Left renal cortex interstitium (tissue), 4 donors: Measurements from ENCODE around the gene TNFRSF17. TPM values are rescaled to one million over a fixed set of nuclear protein-coding genes. Genes with fewer than 3 reads are reported as not detected.
"Not testable (repeated sequence)": the region's sequence is repeated elsewhere in the genome, so short reads cannot be mapped to it uniquely, and the experiment has no call there.

Source experiments
- DNase-seq, 4 donors: peaks; one replicate each; pipeline ENCODE4 v3.0.0-alpha.2; 2013; ENCODE audit warnings: low read depth in 4 of 4, low spot score in 2 of 4, missing footprints in 1 of 4
- polyA plus RNA-seq, 4 donors: library from polyadenylated mRNA; unstranded; fragments of 120-200 nt; gene quantifications; one replicate each; pipeline ENCODE4 v1.2.1, GENCODE V29; 2013; ENCODE audit not compliant: insufficient read length in 4 of 4

TNFRSF17 gene
- polyA plus RNA-seq: under 1 TPM in 3 of 4 donors, not detected in 1; 0.20 to 0.36 (median 0.27) TPM

DNA sequence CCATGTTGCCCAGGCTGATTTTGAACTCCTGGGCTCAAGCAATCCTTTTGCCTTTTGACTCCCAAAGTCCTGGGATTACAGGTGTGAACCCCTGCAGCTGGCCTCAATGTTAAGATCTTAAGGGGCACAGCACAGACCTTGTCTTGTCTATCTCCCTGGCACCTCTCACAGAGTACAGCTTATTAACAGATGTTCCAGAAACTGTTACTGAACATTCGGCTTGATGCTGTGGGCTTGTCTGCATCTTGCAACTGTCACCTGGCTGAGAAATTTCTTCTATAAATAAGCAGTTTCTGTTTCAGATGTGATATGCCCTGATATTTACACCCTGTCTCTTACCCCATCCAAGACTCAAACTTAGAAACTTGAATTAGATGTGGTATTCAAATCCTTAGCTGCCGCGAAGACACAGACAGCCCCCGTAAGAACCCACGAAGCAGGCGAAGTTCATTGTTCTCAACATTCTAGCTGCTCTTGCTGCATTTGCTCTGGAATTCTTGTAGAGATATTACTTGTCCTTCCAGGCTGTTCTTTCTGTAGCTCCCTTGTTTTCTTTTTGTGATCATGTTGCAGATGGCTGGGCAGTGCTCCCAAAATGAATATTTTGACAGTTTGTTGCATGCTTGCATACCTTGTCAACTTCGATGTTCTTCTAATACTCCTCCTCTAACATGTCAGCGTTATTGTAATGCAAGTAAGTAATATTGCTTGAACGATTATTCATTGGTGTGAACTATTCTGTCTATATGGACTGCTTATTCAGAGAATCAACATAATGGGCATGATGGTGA is at the start of gene TNFRSF17:
TSS of gene TNFRSF17 (plus strand) at position 450 of the 791 bp plus-strand sequence. CDS start at position 565, 115 bp downstream.
- DNase-seq: no peak

DNA sequence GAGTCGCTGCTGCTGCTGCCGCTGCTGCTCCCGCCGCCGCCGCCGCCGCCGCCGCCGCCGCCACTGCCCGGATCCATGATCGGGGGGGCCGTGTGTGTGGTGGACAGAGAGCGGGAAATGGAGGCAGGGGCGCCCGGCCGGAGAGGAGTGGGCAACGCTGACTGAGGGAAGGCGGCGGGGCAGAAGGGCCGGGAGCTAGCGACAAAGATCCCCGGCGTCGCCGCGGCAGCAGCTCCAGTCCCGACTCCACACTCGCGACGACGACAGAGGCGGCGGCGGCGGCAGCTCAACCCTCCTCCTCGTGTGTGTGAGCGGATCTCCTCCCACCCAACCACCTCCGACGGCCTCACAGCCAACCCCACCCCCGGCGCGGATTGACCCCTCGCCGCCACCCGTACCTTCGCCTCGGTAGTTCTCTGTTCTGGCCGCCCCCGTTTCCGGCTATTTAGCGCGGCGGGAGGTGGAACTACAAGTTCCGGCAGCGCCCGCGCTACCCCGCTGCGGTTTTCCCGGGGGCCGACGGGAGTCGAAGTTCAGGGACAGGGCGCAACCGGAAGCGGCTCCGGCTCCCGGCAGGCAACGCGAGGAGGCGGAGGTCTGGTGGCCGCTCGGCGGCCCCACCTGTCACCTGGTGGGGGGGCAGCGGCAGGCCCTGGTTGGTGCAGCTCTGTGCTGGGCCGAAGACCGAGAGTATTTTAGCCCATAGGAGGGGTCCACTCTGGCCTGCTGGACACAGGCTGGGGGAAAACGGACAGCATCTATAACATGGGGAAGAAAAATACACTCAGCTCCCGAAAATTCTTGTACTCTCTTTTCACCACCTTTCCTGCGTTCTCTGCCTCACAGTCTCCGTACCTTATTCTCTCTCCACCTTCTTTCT is 49.1 kb upstream of the TNFRSF17 start, which contains the start of gene GSPT1:
TSS of gene GSPT1 (minus strand) at position 313 of the 880 bp plus-strand sequence. CDS start at position 77, 236 bp downstream.
- peak; percentile 89 to 98 (median 96) for DNase-seq

DNA sequence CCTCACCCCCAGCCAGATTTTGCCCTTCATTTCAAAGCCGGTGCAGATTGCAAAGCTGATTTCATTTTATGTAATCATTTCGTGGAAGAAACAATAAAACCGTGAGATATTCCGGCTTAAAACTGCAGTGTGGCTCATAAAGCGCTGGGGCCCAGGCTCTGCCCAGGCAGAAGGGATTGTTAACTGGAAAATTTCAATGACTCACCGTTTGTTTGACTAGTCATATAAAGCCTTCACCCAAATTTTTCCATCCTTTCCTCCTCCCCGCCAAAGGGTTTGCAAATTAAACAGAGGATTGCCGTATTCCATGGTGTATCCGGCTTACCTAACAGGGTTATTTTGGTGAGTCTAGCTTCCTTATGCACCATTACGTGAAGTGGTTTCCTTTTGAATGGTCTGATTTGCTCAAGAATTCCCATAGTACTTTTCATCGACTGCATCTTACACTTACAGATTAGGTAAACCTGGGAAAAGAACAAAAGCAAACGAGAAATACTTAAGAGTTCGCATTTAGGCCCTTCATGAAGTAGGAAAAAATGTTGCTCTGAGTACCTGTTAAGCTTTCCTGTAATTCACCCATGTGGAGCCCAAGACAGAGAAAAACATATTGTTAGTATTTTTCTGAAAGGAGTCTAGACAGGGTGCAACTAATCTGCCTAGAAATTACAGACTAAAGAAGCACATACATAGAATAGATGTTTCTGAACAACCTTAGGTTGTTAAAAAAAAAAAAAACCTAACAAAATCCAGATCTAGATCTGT is 48.3 kb upstream of the TNFRSF17 start:
- no peak for DNase-seq

DNA sequence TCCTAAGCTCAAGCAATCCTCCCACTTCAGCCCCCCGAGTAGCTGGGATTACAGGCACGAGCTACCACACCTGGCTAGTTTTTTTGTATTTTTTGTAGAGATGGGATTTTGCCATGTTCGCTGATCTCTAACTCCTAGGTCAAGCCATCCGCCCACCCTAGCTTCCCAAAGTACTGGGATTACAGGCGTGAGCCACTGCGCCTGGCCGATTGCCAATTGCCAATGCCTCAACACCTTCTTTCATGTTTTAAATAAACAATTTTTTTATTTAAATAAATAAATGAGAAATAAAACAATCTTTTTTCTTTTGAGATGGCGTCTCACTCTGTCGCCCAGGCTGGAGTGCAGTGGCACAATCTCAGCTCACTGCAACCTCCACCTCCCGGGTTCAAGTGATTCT is 41.0 kb upstream of the TNFRSF17 start:
- DNase-seq: not testable (repeated sequence)

DNA sequence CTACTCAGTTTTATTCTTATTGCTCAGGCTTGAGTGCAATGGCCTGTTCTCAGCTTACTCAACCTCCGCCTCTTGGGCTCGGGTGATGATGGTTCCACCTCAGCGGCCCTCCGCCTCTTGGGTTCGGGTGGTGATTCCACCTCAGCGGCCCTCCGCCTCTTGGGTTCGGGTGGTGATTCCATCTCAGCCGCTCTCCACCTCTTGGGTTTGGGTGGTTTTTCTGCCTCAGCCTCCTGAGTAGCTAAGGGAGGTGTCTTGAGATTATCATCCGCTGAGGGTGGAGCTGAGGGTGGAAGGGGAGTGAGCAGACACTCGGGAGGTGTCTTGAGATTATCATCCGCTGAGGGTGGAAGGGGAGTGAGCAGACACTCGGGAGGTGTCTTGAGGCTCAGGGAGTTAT is 37.7 kb upstream of the TNFRSF17 start:
- not testable (repeated sequence) for DNase-seq

DNA sequence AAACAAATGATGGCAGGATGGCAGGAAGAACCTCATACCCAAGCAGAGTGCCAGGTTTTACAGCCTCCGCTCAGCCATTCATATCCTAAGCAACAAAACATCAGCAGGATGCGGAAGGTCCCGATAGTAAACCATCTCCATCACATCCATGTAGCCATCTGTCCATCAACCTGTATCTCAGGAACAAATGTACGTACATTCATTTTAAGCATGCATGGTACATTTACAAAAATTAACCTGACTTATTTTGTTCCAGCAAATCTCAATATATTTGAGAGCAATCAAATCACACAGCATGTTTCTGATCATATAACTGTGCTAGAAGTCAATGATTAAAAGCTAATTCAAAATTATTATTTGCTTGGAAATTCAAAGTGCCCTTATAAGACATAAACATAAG is 23.1 kb upstream of the TNFRSF17 start, which contains the start of gene NPIPB2:
TSS of gene NPIPB2 (minus strand) at position 101 of the 400 bp plus-strand sequence. CDS start at position 101, 0 bp downstream.
- DNase-seq: not testable (repeated sequence)

DNA sequence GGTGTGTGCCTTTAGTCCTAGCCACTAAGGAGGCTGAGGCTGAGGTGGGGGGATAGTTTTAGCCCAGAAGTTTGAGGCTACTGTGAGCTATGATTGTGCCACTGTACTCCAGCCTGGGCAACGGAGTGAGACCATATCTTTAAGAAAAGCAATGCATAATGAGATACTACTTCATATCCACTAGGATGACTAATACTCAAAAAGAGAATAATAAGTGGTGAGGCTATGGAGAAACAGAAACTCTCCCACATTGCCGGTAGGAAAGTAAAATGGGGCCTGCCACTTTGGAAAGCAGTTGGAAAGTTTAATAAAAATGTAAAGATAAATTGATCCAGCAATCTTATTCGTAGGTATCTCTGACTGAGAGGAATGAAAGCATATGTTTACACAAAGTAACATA is 18.6 kb upstream of the TNFRSF17 start:
- no peak for DNase-seq

DNA sequence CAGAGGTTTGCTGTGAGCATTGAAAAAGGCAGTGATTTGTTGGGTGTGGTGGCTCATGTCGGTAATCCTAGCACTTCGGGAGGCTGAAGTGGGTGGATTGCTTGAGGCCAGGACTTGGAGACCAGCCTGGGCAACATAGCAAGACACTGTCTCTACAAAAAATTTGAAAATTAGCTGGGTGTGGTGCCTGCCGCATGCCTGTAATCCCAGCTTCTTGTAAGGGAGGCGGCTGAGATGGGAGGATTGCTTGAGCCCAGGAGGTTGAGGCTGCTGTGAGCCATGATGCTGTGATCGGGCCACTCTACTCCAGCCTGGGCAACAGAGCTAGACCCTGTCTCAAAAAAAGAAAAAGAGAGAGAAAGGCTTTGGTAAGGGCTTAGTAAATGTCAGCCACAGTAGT is 16.2 kb upstream of the TNFRSF17 start:
- no peak for DNase-seq

DNA sequence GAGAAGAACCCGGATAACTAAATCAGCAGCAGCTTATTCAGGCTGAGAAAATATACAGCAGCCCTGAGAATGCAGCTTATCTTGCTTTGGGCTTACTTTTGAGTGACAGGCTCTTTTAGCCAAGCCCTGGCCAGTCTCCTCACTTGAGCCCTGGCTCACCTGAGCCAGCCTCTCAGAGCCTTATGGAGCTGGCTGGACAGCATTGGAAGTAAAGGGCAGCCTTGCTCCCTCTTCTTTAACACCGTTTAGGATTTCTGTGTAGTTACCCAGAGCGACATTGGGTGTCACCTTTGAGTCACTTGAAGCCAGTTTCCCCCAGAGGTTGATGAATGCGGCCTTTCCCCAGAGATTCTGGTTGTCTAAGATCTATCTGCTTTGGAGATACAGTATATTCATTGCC is 15.5 kb upstream of the TNFRSF17 start:
- DNase-seq: no peak

DNA sequence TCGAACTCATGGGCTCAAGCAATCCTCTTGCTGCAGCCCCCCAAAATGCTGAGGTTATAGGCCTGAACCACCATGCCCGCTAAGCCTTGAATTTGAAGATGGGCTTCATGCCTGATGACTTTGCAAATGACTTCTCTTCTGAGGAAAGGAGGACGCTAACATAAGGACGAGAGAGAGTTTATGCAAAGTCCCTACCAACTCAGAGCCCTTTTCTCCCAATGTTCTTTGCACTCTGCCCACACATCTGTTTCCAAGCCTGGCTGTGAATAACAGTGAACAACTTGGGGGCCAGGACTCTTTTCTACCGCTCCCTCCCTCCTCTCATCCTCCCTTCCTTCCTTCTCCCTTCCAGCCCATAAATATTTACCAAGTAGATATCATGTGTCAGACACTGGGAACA is 14.6 kb upstream of the TNFRSF17 start:
- no peak for DNase-seq

DNA sequence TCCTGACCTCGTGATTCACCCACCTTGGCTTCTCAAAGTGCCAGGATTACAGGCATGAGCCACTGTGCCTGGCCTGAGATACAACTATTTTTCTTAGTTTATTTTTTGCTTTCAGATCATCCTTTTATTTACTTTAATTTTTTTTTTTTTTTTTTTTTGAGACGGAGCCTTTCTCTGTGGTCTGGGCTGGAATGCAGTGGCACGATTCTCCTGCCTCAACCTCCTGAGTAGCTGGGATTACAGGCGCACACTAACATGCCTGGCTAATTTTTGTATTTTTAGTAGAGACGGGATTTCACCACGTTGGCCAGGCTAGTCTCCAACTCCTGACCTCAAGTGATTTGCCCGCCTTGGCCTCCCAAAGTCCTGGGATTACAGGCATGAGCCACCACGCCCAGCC is 11.4 kb upstream of the TNFRSF17 start:
- DNase-seq: not testable (repeated sequence)

DNA sequence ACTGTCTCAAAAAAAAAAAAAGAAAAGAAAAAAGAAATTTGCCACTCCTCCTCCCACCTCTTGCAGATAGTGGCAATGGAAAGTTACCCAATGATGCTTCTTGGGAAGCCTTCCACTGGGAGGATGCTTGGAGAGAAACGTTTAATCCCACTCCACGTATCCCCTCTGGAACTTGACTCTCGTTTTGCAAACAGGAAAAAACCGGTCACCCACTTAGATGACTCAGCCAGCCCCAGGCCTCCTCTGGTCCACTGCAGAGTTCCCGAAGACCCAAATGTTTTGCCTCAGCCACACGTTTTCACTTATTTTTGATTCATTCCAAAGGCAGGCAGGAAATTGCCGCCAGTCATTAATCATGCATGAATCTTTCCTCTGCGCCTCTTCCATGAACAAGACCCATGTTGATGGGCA is 9.3 kb upstream of the TNFRSF17 start:
- DNase-seq: no peak

DNA sequence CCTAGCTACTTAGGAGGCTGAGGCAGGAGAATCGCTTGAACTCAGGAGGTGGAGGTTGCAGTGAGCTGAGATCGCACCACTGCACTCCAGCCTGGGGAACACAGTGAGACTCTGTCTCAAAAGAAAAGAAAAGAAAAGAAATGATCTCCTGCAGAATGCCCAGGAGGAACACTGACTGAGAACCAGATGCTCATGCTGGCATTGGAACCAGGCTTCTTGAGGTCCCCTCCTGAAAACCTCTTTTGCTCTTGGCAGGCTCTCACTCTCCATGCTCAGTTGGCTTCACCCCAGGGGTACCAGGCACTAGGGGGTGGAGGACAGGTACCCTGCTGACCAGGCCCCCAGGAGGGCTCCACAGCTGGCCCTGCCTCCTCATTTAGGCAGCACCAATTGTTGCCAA is 8.5 kb upstream of the TNFRSF17 start:
- DNase-seq: no peak

DNA sequence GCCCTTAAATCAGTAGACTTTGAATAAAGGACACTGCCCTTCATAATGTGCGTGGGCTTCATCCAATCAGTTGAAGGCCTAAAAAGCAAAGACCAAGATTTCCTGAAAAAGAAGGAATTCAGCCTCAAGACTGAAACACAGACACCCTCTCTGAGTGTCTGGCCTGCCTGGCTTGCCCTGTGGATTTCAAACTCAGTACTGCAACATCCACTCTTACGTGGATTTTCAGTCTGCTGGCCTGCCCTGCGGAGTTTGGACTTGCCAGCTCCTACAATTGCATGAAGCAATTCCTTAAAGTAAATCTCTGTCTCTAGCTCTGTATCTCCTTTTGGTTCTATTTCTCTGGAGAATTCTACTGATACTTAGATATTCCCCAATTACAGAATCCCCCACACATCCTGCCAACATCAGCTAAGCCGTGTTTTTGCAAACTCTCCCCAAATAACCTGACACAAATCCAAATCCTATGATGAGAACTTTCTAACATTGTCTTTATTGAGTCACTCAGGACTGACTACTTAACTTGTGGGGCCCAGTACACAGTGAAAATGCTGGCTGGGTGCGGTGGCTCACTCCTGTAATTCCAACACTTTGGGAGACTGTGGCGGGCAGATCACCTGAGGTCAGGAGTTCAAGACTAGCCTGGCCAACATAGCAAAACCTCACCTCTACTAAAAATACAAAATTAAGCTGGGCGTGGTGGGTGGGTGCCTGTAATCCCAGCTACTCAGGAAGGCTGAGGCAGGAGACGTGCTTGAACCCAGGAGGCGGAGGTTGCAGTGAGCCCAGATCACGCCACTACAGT is 7.2 kb upstream of the TNFRSF17 start:
- no peak for DNase-seq

DNA sequence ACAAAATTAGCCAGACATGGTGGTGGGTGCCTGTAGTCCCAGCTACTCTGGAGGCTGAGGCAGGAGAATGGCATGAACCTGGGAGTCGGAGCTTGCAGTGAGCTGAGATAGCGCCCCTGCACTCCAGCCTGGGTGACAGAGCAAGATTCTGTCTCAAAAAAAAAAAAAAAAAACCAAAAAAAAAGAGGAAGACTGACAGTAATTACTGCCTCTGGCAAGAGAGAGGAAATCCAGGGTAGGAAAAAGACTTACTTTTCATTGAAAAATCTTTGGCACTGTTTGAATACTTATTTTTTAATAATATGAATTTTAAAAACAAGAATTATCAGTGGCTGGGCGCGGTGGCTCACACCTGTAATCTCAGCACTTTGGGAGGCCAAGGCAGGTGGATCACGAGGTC is 2.6 kb upstream of the TNFRSF17 start:
- not testable (repeated sequence) for DNase-seq

DNA sequence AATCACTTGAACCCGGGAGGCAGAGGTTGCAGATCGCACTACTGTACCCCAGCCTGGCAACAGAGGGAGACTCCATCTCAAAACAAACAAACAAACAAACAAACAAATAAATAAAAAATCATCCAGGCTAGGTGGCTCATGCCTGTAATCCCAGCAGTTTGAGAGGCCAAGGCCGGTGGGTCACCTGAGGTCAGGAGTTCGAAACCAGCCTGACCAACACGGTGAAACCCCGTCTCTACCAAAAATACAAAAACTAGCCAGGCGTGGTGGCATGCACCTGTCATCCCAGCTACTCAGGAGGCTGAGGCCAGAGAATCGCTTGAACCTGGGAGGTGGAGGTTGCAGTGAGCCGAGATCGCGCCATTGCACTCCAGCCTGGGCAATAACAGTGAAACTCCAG is 2.0 kb upstream of the TNFRSF17 start:
- not testable (repeated sequence) for DNase-seq

DNA sequence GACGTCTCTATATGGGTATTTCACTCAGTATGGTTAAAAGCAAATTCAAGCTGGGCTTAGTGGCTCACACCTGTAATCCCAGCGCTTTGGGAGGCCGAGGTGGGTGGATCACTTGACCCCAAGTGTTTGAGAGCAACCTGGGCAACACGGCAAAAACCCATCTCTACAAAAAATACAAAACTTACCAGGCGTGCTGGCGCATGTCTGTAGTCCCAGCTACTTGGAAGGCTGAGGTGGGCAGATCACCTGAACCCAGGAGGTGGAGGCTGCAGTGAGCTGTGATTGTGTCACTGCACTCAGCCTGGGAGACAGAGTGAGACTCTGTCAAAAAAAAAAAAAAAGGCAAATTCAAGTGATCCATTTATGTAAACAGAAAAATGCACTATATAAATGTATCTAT is 1.3 kb upstream of the TNFRSF17 start:
- DNase-seq: no peak

DNA sequence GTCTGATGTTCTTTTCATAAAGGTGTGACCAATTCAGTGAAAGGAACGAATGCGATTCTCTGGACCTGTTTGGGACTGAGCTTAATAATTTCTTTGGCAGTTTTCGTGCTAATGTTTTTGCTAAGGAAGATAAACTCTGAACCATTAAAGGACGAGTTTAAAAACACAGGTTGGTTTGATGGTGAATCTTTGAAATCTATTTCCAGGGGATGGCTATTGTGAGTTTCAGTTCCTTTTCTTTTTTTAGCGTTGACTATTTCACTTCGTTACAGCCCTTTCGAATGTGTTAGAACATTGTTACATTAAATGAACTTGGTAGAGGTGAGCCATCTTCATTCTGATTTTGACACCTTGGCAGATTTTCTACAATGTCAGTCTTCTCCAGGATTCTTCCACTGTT is 1.2 kb downstream of the TNFRSF17 start:
- no peak for DNase-seq

DNA sequence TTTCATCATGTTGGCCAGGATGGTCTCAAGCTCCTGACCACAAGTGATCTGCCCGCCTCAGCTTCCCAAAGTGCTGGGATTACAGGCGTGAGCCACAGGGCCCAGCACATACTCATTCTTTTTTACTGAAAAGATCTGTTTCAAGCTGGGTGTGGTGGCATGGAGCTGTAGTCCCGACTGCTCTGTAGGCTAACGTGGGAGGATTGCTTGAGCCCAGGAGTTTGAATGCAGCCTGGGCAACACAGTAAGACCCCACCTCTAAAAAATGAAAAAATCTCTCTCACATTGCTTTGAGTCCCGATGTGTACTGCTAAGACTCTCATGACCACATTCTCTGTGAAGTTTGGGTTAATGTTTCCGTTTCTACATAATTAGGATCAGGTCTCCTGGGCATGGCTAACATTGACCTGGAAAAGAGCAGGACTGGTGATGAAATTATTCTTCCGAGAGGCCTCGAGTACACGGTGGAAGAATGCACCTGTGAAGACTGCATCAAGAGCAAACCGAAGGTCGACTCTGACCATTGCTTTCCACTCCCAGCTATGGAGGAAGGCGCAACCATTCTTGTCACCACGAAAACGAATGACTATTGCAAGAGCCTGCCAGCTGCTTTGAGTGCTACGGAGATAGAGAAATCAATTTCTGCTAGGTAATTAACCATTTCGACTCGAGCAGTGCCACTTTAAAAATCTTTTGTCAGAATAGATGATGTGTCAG is 2.3 kb downstream of the TNFRSF17 start:
- no peak for DNase-seq
